PC-3 (cell line): ENCODE data around the gene SLC6A4. TPM values are rescaled to one million over a fixed set of nuclear protein-coding genes. Genes with fewer than 3 reads are reported as not detected.

Source experiments
- ATAC-seq: fragments of 200-7000 bp; cut with Tn5 transposase; 2 replicates; pipeline ENCODE4 v1.9.1; 2020; ENCODE audit warnings: mild to moderate bottlenecking, moderate library complexity
- BruUV-seq: library from RNA; stranded (reverse); fragments of 400-500 nt; replicated peaks from 2 replicates; lab custom pipeline; 2021; lab: Mats Ljungman, UMichigan
- CTCF ChIA-PET: fragments of 300-600 bp; sonication (Branson Sonifier 250); formaldehyde crosslinking; loops from one replicate; lab custom pipeline; 2022; ENCODE audit warnings: antibody characterized with exemption; lab: Charles Lee
- POLR2A ChIA-PET: fragments of 300-600 bp; sonication (Branson Sonifier 250); formaldehyde crosslinking; loops from one replicate; lab custom pipeline; 2022; ENCODE audit warnings: antibody characterized with exemption; ENCODE audit not compliant: unreplicated experiment; lab: Charles Lee
- DNase-seq: peaks from one replicate; pipeline ENCODE4 v3.0.0-alpha.2; 2015
- H2AFZ ChIP-seq: fragments of 300-600 bp; sonication (generic); 2 replicates; pipeline ENCODE4 v1.6.0; 2016; ENCODE audit warnings: antibody characterized with exemption, low read length
- H3F3A ChIP-seq: fragments of 300-600 bp; sonication (generic); one replicate; pipeline ENCODE4 v1.6.0; 2017; ENCODE audit warnings: antibody characterized with exemption, low read length, control low read depth, mild to moderate bottlenecking; ENCODE audit not compliant: unreplicated experiment
- H3K27ac ChIP-seq: fragments of 300-600 bp; sonication (generic); 2 replicates; pipeline ENCODE4 v1.5.1; 2016; ENCODE audit warnings: mild to moderate bottlenecking, low read length
- H3K27me3 ChIP-seq: fragments of 300-600 bp; sonication (generic); 2 replicates; pipeline ENCODE4 v1.6.1; 2016; ENCODE audit warnings: low read length, mixed read lengths
- H3K36me3 ChIP-seq: fragments of 300-600 bp; sonication (generic); 2 replicates; pipeline ENCODE4 v1.6.1; 2016; ENCODE audit warnings: low read depth, mixed run types, low read length, mixed read lengths
- H3K4me1 ChIP-seq: fragments of 300-600 bp; sonication (generic); 2 replicates; pipeline ENCODE4 v1.5.1; 2016; ENCODE audit warnings: low read length; ENCODE audit not compliant: insufficient read depth
- H3K4me2 ChIP-seq: fragments of 300-600 bp; sonication (generic); 2 replicates; pipeline ENCODE4 v1.6.0; 2016; ENCODE audit warnings: low read length
- H3K4me3 ChIP-seq: fragments of 300-600 bp; sonication (generic); 2 replicates; pipeline ENCODE4 v1.5.1; 2016; ENCODE audit warnings: mild to moderate bottlenecking, low read length, mixed read lengths
- H3K79me2 ChIP-seq: fragments of 300-600 bp; sonication (generic); 2 replicates; pipeline ENCODE4 v1.6.1; 2017; ENCODE audit warnings: low read length, mixed read lengths
- H3K9ac ChIP-seq: fragments of 300-600 bp; sonication (generic); 2 replicates; pipeline ENCODE4 v1.6.0; 2016; ENCODE audit warnings: mild to moderate bottlenecking, low read length
- H3K9me2 ChIP-seq: fragments of 300-600 bp; sonication (generic); replicated peaks from 2 replicates; pipeline ENCODE4 v1.6.1; 2016; ENCODE audit warnings: mixed run types, low read length, mixed read lengths
- H3K9me3 ChIP-seq: fragments of 300-600 bp; sonication (generic); 2 replicates; pipeline ENCODE4 v1.6.1; 2016; ENCODE audit warnings: low read length, mixed read lengths
- H4K20me1 ChIP-seq: fragments of 300-600 bp; sonication (generic); 2 replicates; pipeline ENCODE4 v1.6.1; 2016; ENCODE audit warnings: low read length, mixed read lengths
- EZH2 ChIP-seq: fragments of 300-600 bp; sonication (generic); IDR thresholded peaks from one replicate; pipeline ENCODE4 v1.6.1; 2017; ENCODE audit warnings: antibody characterized with exemption, mild to moderate bottlenecking, low read length; ENCODE audit not compliant: unreplicated experiment
- EZH2phosphoT487 ChIP-seq: fragments of 300-600 bp; sonication (generic); IDR thresholded peaks from 2 replicates; pipeline ENCODE4 v1.6.1; 2018; ENCODE audit warnings: mild to moderate bottlenecking, antibody characterized with exemption, low read length, borderline replicate concordance
- intact Hi-C: fragments of 100-400 bp; cut with micrococcal nuclease; formaldehyde crosslinking; loops from 2 replicates; pipeline ENCODE4 v1.9.0; 2023
- total RNA-seq: library from RNA; depleted of rRNA; stranded (reverse); fragments of >200 nt; gene quantifications from 2 replicates; pipeline ENCODE4 v1.2.3, GENCODE V29; 2014
- TF ChIP-seq, protein P1 (sequence below): fragments of 300-600 bp; sonication (generic); conservative IDR thresholded peaks from 2 replicates; pipeline ENCODE4 v1.5.1; 2017; ENCODE audit warnings: antibody characterized with exemption, low read depth, mild to moderate bottlenecking, low read length

SLC6A4 gene
- total RNA-seq, 1 experiment from 2014 or later, result not detected

- no TSS peak for BruUV-seq
- no peak overlapping the region for H3K4me2 ChIP-seq
- DNase-seq, result no peak
- no peaks in the 10 kb centered on the region for H3F3A ChIP-seq
- no peak overlapping the region for H3K4me3 ChIP-seq
- intact Hi-C loops, result no loop called here
- no peaks in the 10 kb centered on the region for H3K79me2 ChIP-seq
- peaks cover 15% of the 10 kb centered on the region for H3K27me3 ChIP-seq
- H3K4me1 ChIP-seq, result no peaks in the 10 kb centered on the region
- no peaks in the 10 kb centered on the region for H3K9me3 ChIP-seq
- TF ChIP-seq, protein P1, sequence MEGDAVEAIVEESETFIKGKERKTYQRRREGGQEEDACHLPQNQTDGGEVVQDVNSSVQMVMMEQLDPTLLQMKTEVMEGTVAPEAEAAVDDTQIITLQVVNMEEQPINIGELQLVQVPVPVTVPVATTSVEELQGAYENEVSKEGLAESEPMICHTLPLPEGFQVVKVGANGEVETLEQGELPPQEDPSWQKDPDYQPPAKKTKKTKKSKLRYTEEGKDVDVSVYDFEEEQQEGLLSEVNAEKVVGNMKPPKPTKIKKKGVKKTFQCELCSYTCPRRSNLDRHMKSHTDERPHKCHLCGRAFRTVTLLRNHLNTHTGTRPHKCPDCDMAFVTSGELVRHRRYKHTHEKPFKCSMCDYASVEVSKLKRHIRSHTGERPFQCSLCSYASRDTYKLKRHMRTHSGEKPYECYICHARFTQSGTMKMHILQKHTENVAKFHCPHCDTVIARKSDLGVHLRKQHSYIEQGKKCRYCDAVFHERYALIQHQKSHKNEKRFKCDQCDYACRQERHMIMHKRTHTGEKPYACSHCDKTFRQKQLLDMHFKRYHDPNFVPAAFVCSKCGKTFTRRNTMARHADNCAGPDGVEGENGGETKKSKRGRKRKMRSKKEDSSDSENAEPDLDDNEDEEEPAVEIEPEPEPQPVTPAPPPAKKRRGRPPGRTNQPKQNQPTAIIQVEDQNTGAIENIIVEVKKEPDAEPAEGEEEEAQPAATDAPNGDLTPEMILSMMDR, result no peak
- TF ChIP-seq EZH2, result no peak
- no peak for TF ChIP-seq EZH2phosphoT487
- no peaks in the 10 kb centered on the region for H3K9me2 ChIP-seq
- POLR2A ChIA-PET, result no interaction called here
- CTCF ChIA-PET, result interaction anchor here (0.6 kb wide), 1 partner anchor 133 kb away, joined by 3 read pairs; no protein-coding TSS in a partner anchor
- no peak overlapping the region for H2AFZ ChIP-seq
- no peak for ATAC-seq
- no peak overlapping the region for H3K27ac ChIP-seq
- no peak overlapping the region for H3K9ac ChIP-seq
- no peaks in the 10 kb centered on the region for H3K36me3 ChIP-seq
- no peaks in the 10 kb centered on the region for H4K20me1 ChIP-seq
These were observed 6.5 kb downstream of the SLC6A4 start for GRCh38 chr17:30229012-30229411.

DNA sequence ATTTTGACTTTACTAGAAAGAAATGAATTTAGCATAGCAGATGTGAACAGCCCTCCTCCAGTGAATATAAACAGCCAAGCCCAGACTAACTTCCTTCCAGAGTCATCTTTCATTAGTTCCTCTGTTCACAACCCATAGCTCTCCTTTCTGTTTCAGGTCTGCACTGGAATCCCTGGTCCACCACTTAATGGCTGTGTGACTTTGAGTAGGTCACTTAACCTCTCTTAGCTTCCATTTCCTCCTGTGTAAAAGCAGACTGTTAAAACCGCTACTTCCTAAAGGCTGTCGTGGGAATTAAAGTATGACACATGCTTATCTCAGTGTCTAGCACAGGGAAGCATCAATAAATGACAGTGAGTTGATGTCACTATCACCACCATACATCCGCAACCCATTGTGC is 7.5 kb downstream of the SLC6A4 start:
- intact Hi-C loops, result no loop called here

GRCh38 chr17:30226878-30227277 is 8.6 kb downstream of the SLC6A4 start:
- no peak overlapping the region for H3K9ac ChIP-seq
- no peak for ATAC-seq
- H3K4me1 ChIP-seq, result no peaks in the 10 kb centered on the region
- POLR2A ChIA-PET, result no interaction called here
- H4K20me1 ChIP-seq, result no peaks in the 10 kb centered on the region
- CTCF ChIA-PET, result no interaction called here
- no peaks in the 10 kb centered on the region for H3K27me3 ChIP-seq
- H3K4me2 ChIP-seq, result no peak overlapping the region
- no peaks in the 10 kb centered on the region for H3K79me2 ChIP-seq
- H3K36me3 ChIP-seq, result no peaks in the 10 kb centered on the region
- intact Hi-C loops, result no loop called here
- no peaks in the 10 kb centered on the region for H3K9me2 ChIP-seq
- no peaks in the 10 kb centered on the region for H3F3A ChIP-seq
- H2AFZ ChIP-seq, result no peak overlapping the region
- H3K9me3 ChIP-seq, result no peaks in the 10 kb centered on the region
- no peak overlapping the region for H3K27ac ChIP-seq
- BruUV-seq, result no TSS peak
- TF ChIP-seq EZH2phosphoT487, result no peak
- no peak for TF ChIP-seq EZH2
- TF ChIP-seq, protein P1, result no peak
- H3K4me3 ChIP-seq, result no peak overlapping the region
- DNase-seq, result no peak

More for the DNA sequence above, 7.5 kb downstream of the SLC6A4 start:
- Histone ChIP-seq H3K9ac (no peak overlapping the region), H3K9me3 (no peaks in the 10 kb centered on the region), H3F3A (no peaks in the 10 kb centered on the region), H3K27ac (no peak overlapping the region), H3K4me2 (no peak overlapping the region), H3K9me2 (no peaks in the 10 kb centered on the region), H2AFZ (no peak overlapping the region), H4K20me1 (no peaks in the 10 kb centered on the region), H3K4me3 (no peak overlapping the region), H3K79me2 (no peaks in the 10 kb centered on the region), H3K27me3 (peaks cover 6% of the 10 kb centered on the region), H3K36me3 (no peaks in the 10 kb centered on the region), H3K4me1 (no peaks in the 10 kb centered on the region)
- DNase-seq (no peak), ATAC-seq (no peak)
- ChIA-PET CTCF (no interaction called here), POLR2A (no interaction called here)
- BruUV-seq, result no TSS peak
- no peak for TF ChIP-seq EZH2
- TF ChIP-seq, protein P1, result no peak
- TF ChIP-seq EZH2phosphoT487, result no peak
